Right lobe of liver (tissue), 4 donors: ENCODE data around the gene MROH2B.

Source experiments
- CTCF ChIP-seq, 4 donors: fragments of 200-600 bp in 3 of 4; fragments of 450-650 bp in 1 of 4; IDR thresholded peaks; one replicate each; pipeline versions ENCODE4 v1.5.1 to v1.8.0; 2016 to 2022; ENCODE audit warnings: antibody characterized with exemption in 4 of 4, mild to moderate bottlenecking in 2 of 4
- POLR2A ChIP-seq: fragments of 450-650 bp; IDR thresholded peaks from one replicate; pipeline ENCODE4 v1.6.1; 2017; ENCODE audit warnings: antibody characterized with exemption, mild to moderate bottlenecking
- donor health status: DM: no; HTN: no; CAD: no.
- donor health status: DM: no; HTN: no; CAD: no.
- donor health status: DM: no; HTN: yes; CAD: no.

- TF ChIP-seq CTCF (IDR thresholded peaks at IDR 0.05): no peak
- TF ChIP-seq POLR2A: no peak
Measured at GRCh38 chr5:41087461-41087860, 16.3 kb upstream of the MROH2B start.
